Mucosa of gallbladder (tissue), 1 donor: ENCODE results near the gene LRRC3. TPM values are rescaled to one million over a fixed set of nuclear protein-coding genes. Genes with fewer than 3 reads are reported as not detected.

Source experiments
- total RNA-seq: library from RNA; stranded (reverse); gene quantifications from one replicate; pipeline ENCODE4 v1.2.1, GENCODE V29; 2021
- donor health status: DM: no; HTN: no; CAD: no.

LRRC3 gene
- total RNA-seq, 1 donor from 2014 or later: 15.6 TPM

Other genes with a start within 250 kb of the LRRC3 start
- gene ICOSLG, start 214.6 kb upstream of the LRRC3 start, total RNA-seq: 8.6 TPM
- gene DNMT3L, start 193.6 kb upstream of the LRRC3 start, total RNA-seq: not detected
- 0.17 TPM for gene AIRE, start 169.6 kb upstream of the LRRC3 start, total RNA-seq
- gene PFKL, start 155.5 kb upstream of the LRRC3 start, total RNA-seq: 319 TPM
- gene CFAP410, start 116.1 kb upstream of the LRRC3 start, total RNA-seq: 24.7 TPM
- gene TRPM2, start 101.9 kb upstream of the LRRC3 start, total RNA-seq: 13.8 TPM
- gene KRTAP10-1, start 84.7 kb downstream of the LRRC3 start, total RNA-seq: not detected
- gene KRTAP10-2, start 96.0 kb downstream of the LRRC3 start, total RNA-seq: not detected
- gene KRTAP10-3, start 103.3 kb downstream of the LRRC3 start, total RNA-seq: not detected
- not detected for gene KRTAP10-4, start 118.2 kb downstream of the LRRC3 start, total RNA-seq
- not detected for gene KRTAP10-5, start 125.1 kb downstream of the LRRC3 start, total RNA-seq
- gene KRTAP10-6, start 137.0 kb downstream of the LRRC3 start, total RNA-seq: not detected
- not detected for gene KRTAP10-7, start 145.1 kb downstream of the LRRC3 start, total RNA-seq
- not detected for gene KRTAP10-8, start 156.6 kb downstream of the LRRC3 start, total RNA-seq
- gene KRTAP10-9, start 171.6 kb downstream of the LRRC3 start, total RNA-seq: not detected
- gene KRTAP10-10, start 181.8 kb downstream of the LRRC3 start, total RNA-seq: not detected
- gene KRTAP10-11, start 190.9 kb downstream of the LRRC3 start, total RNA-seq: not detected
- not detected for gene KRTAP12-4, start 199.1 kb downstream of the LRRC3 start, total RNA-seq
- gene KRTAP12-3, start 202.4 kb downstream of the LRRC3 start, total RNA-seq: not detected
- not detected for gene KRTAP12-2, start 211.4 kb downstream of the LRRC3 start, total RNA-seq
- gene KRTAP12-1, start 226.7 kb downstream of the LRRC3 start, total RNA-seq: not detected
- not detected for gene KRTAP10-12, start 241.7 kb downstream of the LRRC3 start, total RNA-seq